ENCODE results near the gene AQP10.
A peak's percentile ranks its signal among the peaks of the same experiment; 100 is the strongest.
"Not testable (repeated sequence)": the region's sequence is repeated elsewhere in the genome, so short reads cannot be mapped to it uniquely, and the experiment has no call there.

AQP10 gene

GRCh38 chr1:154320882-154321608, at the start of gene AQP10:
AQP10 (plus strand) TSS chr1:154321093; CDS start chr1:154321156, 63 bp downstream.
- no peak for DNase-seq (ENCODE audit: low read depth in 3 of 3)

GRCh38 chr1:154272217-154272998, 48.5 kb upstream of the AQP10 start, which contains the start of gene HAX1:
HAX1 (plus strand) TSS chr1:154272629; CDS start chr1:154272724, 95 bp downstream.
- peak; percentile 94 to 98 (median 97) for DNase-seq (ENCODE audit: low read depth in 3 of 3)

GRCh38 chr1:154272999-154273563, 47.8 kb upstream of the AQP10 start:
- no peak for DNase-seq (ENCODE audit: low read depth in 3 of 3)

- DNase-seq (ENCODE audit: low read depth in 3 of 3), result peak in 1 of 3 experiments; percentile 24
These were observed 44.1 kb upstream of the AQP10 start for GRCh38 chr1:154276797-154277196.

GRCh38 chr1:154287591-154287990, 33.3 kb upstream of the AQP10 start:
- not testable (repeated sequence) for DNase-seq (ENCODE audit: low read depth in 3 of 3)

- DNase-seq (ENCODE audit: low read depth in 3 of 3), result no peak
These were observed 32.2 kb upstream of the AQP10 start for GRCh38 chr1:154288661-154289060.

GRCh38 chr1:154290921-154291320, 30.0 kb upstream of the AQP10 start:
- no peak for DNase-seq (ENCODE audit: low read depth in 3 of 3)

GRCh38 chr1:154295408-154296235, 25.3 kb upstream of the AQP10 start:
- DNase-seq (ENCODE audit: low read depth in 3 of 3), result no peak

GRCh38 chr1:154301582-154301981, 19.3 kb upstream of the AQP10 start:
- DNase-seq (ENCODE audit: low read depth in 3 of 3), result no peak

GRCh38 chr1:154304664-154305337, 16.1 kb upstream of the AQP10 start:
- DNase-seq (ENCODE audit: low read depth in 3 of 3), result peak in 2 of 3 experiments; percentile 30 to 52

- no peak for DNase-seq (ENCODE audit: low read depth in 3 of 3)
These were observed 14.7 kb upstream of the AQP10 start for GRCh38 chr1:154306151-154306550.

GRCh38 chr1:154307670-154308270, 13.1 kb upstream of the AQP10 start:
- not testable (repeated sequence) for DNase-seq (ENCODE audit: low read depth in 3 of 3)

- DNase-seq (ENCODE audit: low read depth in 3 of 3), result not testable (repeated sequence)
These were observed 11.8 kb upstream of the AQP10 start for GRCh38 chr1:154309136-154309535.

GRCh38 chr1:154312229-154313065, 8.4 kb upstream of the AQP10 start:
- DNase-seq (ENCODE audit: low read depth in 3 of 3), result not testable (repeated sequence)

GRCh38 chr1:154313066-154313356, 7.9 kb upstream of the AQP10 start:
- DNase-seq (ENCODE audit: low read depth in 3 of 3), result no peak

- not testable (repeated sequence) for DNase-seq (ENCODE audit: low read depth in 3 of 3)
These were observed 6.7 kb upstream of the AQP10 start for GRCh38 chr1:154314226-154314625.

GRCh38 chr1:154316704-154317103, 4.2 kb upstream of the AQP10 start:
- DNase-seq (ENCODE audit: low read depth in 3 of 3), result no peak

- no peak for DNase-seq (ENCODE audit: low read depth in 3 of 3)
These were observed 2.5 kb upstream of the AQP10 start for GRCh38 chr1:154318386-154318785.

GRCh38 chr1:154321609-154321934, 679 bp downstream of the AQP10 start:
- DNase-seq (ENCODE audit: low read depth in 3 of 3), result not testable (repeated sequence)

- DNase-seq (ENCODE audit: low read depth in 3 of 3), result no peak
These were observed 2.6 kb downstream of the AQP10 start for GRCh38 chr1:154323493-154323892.
